Parathyroid adenoma (tissue), 2 donors: ENCODE measurements around the gene SGMS2.

ENCODE experiments used
- H2AFZ ChIP-seq: fragments of 300-600 bp; sonication (generic); one replicate; pipeline ENCODE4 v1.7.0; 2017; ENCODE audit warnings: antibody characterized with exemption, mild to moderate bottlenecking
- H3K27ac ChIP-seq: fragments of 300-600 bp; sonication (generic); one replicate; pipeline ENCODE4 v1.7.0; 2017
- H3K27me3 ChIP-seq: fragments of 300-600 bp; sonication (generic); one replicate; pipeline ENCODE4 v1.7.0; 2017; ENCODE audit warnings: low read length; ENCODE audit not compliant: control insufficient read depth, insufficient read depth
- H3K36me3 ChIP-seq: fragments of 300-600 bp; sonication (generic); one replicate; pipeline ENCODE4 v1.7.0; 2017; ENCODE audit warnings: low read length; ENCODE audit not compliant: control insufficient read depth, insufficient read depth
- H3K4me1 ChIP-seq: fragments of 300-600 bp; sonication (generic); one replicate; pipeline ENCODE4 v1.7.0; 2017; ENCODE audit warnings: control low read depth
- H3K4me2 ChIP-seq: fragments of 300-600 bp; sonication (generic); one replicate; pipeline ENCODE4 v1.7.0; 2017; ENCODE audit warnings: low read length
- H3K4me3 ChIP-seq: fragments of 300-600 bp; sonication (generic); one replicate; pipeline ENCODE4 v1.7.0; 2017; ENCODE audit warnings: low read depth, low read length
- H3K79me2 ChIP-seq: fragments of 300-600 bp; sonication (generic); one replicate; pipeline ENCODE4 v1.7.0; 2017; ENCODE audit warnings: control low read depth
- H3K9ac ChIP-seq: fragments of 300-600 bp; sonication (generic); one replicate; pipeline ENCODE4 v1.7.0; 2017; ENCODE audit warnings: mild to moderate bottlenecking
- H3K9me3 ChIP-seq: fragments of 300-600 bp; sonication (generic); one replicate; pipeline ENCODE4 v1.7.0; 2017; ENCODE audit warnings: low read length; ENCODE audit not compliant: control insufficient read depth
- TF ChIP-seq, protein P1 (sequence below): fragments of 300-600 bp; sonication (generic); IDR thresholded peaks from one replicate; pipeline ENCODE4 v1.7.0; 2017; ENCODE audit warnings: antibody characterized with exemption, mild to moderate bottlenecking
- donor health status: primary hyperparathyroidism.

SGMS2 gene

DNA sequence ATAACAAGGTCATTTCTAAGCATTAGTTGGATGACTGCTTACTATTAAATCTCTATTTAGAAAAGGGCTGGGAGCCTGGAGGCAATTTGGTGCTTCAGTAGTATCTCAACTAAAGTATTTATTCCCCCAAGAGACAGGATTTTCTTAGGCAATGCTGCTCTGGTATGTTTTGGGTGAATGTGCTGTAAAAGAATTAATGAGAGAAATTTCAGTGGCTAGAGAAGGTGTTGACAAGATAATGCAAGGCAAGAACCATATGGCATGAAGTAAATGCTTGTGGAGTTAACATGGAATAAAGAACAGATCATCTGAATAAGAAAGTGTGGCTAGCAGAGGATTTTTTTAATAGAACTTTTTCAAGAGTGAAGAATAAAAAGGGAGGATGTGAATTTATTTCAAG lies 110.5 kb downstream of the SGMS2 start:
- Histone ChIP-seq H3K4me2 (no peak overlapping the region), H3K27ac (no peak overlapping the region), H3K4me1 (peaks cover 4% of the 10 kb centered on the region), H3K36me3 (no peaks in the 10 kb centered on the region), H3K79me2 (no peaks in the 10 kb centered on the region), H3K9me3 (no peaks in the 10 kb centered on the region), H3K4me3 (no peak overlapping the region), H3K27me3 (no peaks in the 10 kb centered on the region), H2AFZ (no peak overlapping the region), H3K9ac (no peak overlapping the region)
- TF ChIP-seq, protein P1, sequence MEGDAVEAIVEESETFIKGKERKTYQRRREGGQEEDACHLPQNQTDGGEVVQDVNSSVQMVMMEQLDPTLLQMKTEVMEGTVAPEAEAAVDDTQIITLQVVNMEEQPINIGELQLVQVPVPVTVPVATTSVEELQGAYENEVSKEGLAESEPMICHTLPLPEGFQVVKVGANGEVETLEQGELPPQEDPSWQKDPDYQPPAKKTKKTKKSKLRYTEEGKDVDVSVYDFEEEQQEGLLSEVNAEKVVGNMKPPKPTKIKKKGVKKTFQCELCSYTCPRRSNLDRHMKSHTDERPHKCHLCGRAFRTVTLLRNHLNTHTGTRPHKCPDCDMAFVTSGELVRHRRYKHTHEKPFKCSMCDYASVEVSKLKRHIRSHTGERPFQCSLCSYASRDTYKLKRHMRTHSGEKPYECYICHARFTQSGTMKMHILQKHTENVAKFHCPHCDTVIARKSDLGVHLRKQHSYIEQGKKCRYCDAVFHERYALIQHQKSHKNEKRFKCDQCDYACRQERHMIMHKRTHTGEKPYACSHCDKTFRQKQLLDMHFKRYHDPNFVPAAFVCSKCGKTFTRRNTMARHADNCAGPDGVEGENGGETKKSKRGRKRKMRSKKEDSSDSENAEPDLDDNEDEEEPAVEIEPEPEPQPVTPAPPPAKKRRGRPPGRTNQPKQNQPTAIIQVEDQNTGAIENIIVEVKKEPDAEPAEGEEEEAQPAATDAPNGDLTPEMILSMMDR: no peak

DNA sequence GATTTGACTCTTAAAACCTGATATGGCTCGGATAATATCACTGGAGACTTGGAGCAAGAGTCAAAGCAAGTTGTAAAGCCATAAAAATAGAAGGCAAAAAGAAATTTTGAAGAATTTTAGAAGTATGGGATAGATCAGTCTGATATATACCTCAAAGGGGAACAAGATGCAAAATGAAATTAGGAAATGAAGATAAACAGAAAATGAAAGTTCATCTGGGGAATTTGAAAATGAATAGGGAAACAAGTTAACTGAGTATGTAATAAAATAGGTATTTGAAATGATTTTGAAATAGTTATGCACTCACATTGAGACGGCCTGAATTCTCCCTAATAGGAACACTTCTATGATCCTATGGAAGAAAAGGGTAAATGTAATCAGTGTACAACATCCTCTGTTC lies 112.3 kb downstream of the SGMS2 start:
- Histone ChIP-seq H2AFZ (no peak overlapping the region), H3K36me3 (no peaks in the 10 kb centered on the region), H3K4me3 (no peak overlapping the region), H3K9me3 (no peaks in the 10 kb centered on the region), H3K4me2 (no peak overlapping the region), H3K27me3 (no peaks in the 10 kb centered on the region), H3K9ac (no peak overlapping the region), H3K27ac (no peak overlapping the region), H3K4me1 (peaks cover 4% of the 10 kb centered on the region), H3K79me2 (no peaks in the 10 kb centered on the region)
- TF ChIP-seq, protein P1: no peak

DNA sequence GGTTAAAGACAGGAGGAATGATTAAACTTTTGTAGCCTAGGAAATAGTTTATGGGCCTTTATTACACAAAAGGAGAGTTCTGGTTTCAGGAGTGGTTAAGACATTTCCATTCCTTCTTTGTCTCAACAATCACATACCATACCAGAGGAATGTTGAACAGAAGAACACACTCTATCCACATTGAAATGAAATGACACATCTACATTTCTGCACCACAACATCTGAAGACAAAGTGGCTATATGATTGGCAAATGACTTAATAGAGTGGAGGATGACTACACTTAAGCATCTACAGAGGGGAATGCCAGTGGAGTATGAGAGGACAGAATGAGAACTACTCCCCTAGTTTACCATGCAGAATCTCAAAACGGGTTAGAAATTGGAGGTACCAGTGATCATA lies 114.6 kb downstream of the SGMS2 start:
- Histone ChIP-seq H3K4me1 (no peaks in the 10 kb centered on the region), H3K4me3 (no peak overlapping the region), H3K27ac (no peak overlapping the region), H3K4me2 (no peak overlapping the region), H3K27me3 (no peaks in the 10 kb centered on the region), H3K9me3 (no peaks in the 10 kb centered on the region), H2AFZ (no peak overlapping the region), H3K36me3 (no peaks in the 10 kb centered on the region), H3K9ac (no peak overlapping the region), H3K79me2 (no peaks in the 10 kb centered on the region)
- TF ChIP-seq, protein P1: no peak

DNA sequence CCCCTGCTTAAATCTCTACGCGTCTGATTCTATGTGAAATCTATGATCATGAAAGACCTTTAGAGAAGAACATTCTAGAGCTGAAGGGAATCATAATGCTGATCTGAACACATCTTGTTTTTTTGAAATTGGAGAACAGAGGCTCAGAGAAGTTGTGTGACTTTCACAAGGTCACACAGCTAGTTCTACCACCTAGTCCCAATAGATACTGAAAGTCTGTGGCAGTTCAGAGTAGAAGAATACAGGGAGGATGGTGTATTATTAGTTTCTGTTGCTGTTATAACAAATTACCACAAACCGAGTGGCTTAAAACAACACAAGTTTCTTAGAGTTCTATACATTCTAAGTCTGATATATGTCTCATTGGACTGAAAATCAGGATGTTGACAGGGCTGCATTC lies 121.1 kb downstream of the SGMS2 start:
- H3K4me2 ChIP-seq: no peak overlapping the region
- H3K4me3 ChIP-seq: no peak overlapping the region
- no peak overlapping the region for H2AFZ ChIP-seq
- no peaks in the 10 kb centered on the region for H3K4me1 ChIP-seq
- TF ChIP-seq, protein P1: no peak
- no peak overlapping the region for H3K9ac ChIP-seq
- no peaks in the 10 kb centered on the region for H3K27me3 ChIP-seq
- no peak overlapping the region for H3K27ac ChIP-seq
- H3K9me3 ChIP-seq: no peaks in the 10 kb centered on the region
- no peaks in the 10 kb centered on the region for H3K79me2 ChIP-seq
- no peaks in the 10 kb centered on the region for H3K36me3 ChIP-seq

DNA sequence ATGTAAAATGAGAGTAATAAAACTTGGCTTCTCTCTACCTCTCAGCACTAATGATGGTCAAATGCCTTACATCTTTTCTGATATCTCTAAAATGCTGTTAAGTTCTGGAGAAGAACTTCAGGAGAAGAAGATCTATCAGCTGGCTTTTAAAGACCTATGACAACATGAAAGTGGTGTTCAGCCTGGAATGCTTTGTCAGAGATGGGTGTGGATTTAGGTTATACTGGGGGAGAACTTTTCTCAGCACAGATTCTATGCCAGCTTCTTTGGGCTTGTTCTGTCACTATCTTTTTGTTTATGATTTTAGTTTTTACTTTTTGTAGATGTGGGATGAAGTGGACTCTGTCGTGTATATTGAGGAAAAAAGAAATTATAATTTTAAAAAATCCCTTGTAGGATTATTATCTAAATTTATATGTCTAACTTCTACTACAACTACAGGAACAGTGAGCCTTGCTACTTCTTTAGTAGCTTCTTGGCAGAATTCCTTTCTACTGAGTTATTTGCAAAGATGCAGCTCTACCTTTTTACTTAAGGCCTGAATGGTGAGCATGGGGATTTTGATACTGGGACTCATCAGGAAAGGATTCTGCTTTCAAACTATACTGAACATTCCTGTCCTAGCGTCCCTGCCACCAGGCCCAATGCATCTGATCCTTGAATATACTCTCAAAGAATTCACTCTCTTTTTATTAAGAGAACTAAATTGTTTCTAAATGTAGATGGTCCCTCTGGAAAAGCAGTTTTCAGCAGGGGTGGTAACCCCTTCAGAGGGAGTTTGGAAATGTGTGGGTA lies 126.2 kb downstream of the SGMS2 start:
- H3K9me3 ChIP-seq: no peaks in the 10 kb centered on the region
- no peaks in the 10 kb centered on the region for H3K36me3 ChIP-seq

More for the DNA sequence above, 126.2 kb downstream of the SGMS2 start:
- H2AFZ ChIP-seq: no peak overlapping the region
- no peaks in the 10 kb centered on the region for H3K27me3 ChIP-seq
- no peak overlapping the region for H3K4me3 ChIP-seq
- TF ChIP-seq, protein P1: no peak
- no peaks in the 10 kb centered on the region for H3K4me1 ChIP-seq
- no peak overlapping the region for H3K4me2 ChIP-seq
- H3K79me2 ChIP-seq: no peaks in the 10 kb centered on the region
- no peak overlapping the region for H3K27ac ChIP-seq
- H3K9ac ChIP-seq: no peak overlapping the region
